NOMO-1 (cell line): ENCODE data around the gene CYP27B1.

Experiments
- DNase-seq, 2 experiments: peaks; one replicate each; lab custom pipeline; 2025; ENCODE audit not compliant: unreplicated experiment in 2 of 2; lab: John Stamatoyannopoulos, UW

CYP27B1 gene

GRCh38 chr12:57767305-57767698 lies 424 bp upstream of the CYP27B1 start:
- no peak for DNase-seq

GRCh38 chr12:57765698-57766463 lies 997 bp downstream of the CYP27B1 start:
- DNase-seq = peak in 1 of 2 experiments; percentile 5

GRCh38 chr12:57765003-57765697 lies 1.7 kb downstream of the CYP27B1 start:
- peak in 1 of 2 experiments; percentile 45 for DNase-seq

- DNase-seq = no peak
Measured at GRCh38 chr12:57764662-57765002, 2.2 kb downstream of the CYP27B1 start.

GRCh38 chr12:57763881-57764661 lies 2.8 kb downstream of the CYP27B1 start:
- no peak for DNase-seq

- no peak for DNase-seq
Measured at GRCh38 chr12:57762463-57762862, 4.4 kb downstream of the CYP27B1 start.

- DNase-seq = no peak
Measured at GRCh38 chr12:57761391-57761998, 5.4 kb downstream of the CYP27B1 start.

GRCh38 chr12:57760347-57760982 lies 6.4 kb downstream of the CYP27B1 start:
- no peak for DNase-seq

- peak in 1 of 2 experiments; percentile 28 for DNase-seq
Measured at GRCh38 chr12:57759360-57759980, 7.4 kb downstream of the CYP27B1 start.

GRCh38 chr12:57758552-57759359 lies 8.1 kb downstream of the CYP27B1 start:
- no peak for DNase-seq

- no peak for DNase-seq
Measured at GRCh38 chr12:57757771-57758170, 9.1 kb downstream of the CYP27B1 start.

GRCh38 chr12:57756406-57757341 lies 10.2 kb downstream of the CYP27B1 start:
- DNase-seq = peak; percentile 42 to 58

- peak in 1 of 2 experiments; percentile 58 for DNase-seq
Measured at GRCh38 chr12:57755454-57756372, 11.2 kb downstream of the CYP27B1 start.

GRCh38 chr12:57755194-57755453 lies 11.8 kb downstream of the CYP27B1 start:
- no peak for DNase-seq

GRCh38 chr12:57754411-57755193 lies 12.3 kb downstream of the CYP27B1 start, which contains the start of gene MARCHF9:
Gene MARCHF9, plus strand, starts transcription at chr12:57755103. Its CDS starts 426 bp downstream, at chr12:57755529.
- peak; percentile 36 to 57 for DNase-seq

GRCh38 chr12:57753756-57754337 lies 13.0 kb downstream of the CYP27B1 start:
- no peak for DNase-seq
